ENCODE measurements around the gene CAPN5. TPM values are rescaled to one million over a fixed set of nuclear protein-coding genes. Genes with fewer than 3 reads are reported as not detected.

The CAPN5 gene
- polyA plus RNA-seq, 3 donors from 2014 or later = 1.6 to 18.8 (median 6.1) TPM

DNA sequence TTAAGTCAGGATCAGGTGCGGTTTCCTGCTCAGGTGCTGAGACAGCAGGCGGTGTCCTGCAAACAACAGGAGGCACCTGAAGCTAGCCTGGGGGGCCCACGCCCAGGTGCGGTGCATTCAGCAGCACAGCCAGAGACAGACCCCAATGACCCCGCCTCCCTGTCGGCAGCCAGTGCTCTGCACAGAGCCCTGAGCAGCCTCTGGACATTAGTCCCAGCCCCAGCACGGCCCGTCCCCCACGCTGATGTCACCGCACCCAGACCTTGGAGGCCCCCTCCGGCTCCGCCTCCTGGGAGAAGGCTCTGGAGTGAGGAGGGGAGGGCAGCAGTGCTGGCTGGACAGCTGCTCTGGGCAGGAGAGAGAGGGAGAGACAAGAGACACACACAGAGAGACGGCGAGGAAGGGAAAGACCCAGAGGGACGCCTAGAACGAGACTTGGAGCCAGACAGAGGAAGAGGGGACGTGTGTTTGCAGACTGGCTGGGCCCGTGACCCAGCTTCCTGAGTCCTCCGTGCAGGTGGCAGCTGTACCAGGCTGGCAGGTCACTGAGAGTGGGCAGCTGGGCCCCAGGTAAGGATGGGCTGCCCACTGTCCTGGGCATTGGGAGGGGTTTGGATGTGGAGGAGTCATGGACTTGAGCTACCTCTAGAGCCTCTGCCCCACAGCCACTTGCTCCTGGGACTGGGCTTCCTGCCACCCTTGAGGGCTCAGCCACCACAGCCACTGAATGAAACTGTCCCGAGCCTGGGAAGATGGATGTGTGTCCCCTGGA lies 61.3 kb downstream of the CAPN5 start, which contains the start of gene MYO7A:
MYO7A (plus strand) TSS at position 327 of the 772 bp plus-strand sequence. CDS start 2,389 bp downstream, outside the sequence.
- Mint-ChIP-seq H3K36me3 (peaks cover 0 to 9% (median 3%) of the 10 kb centered on the region in 3 donors), H3K4me1 (peaks cover 5 to 13% of the 10 kb centered on the region in 2 donors), H3K27ac (no peak within 1 kb of the TSS), H3K27me3 (ENCODE audit: low read depth in 3 of 3) (peaks cover 6 to 16% (median 6%) of the 10 kb centered on the region in 3 donors), H3K9me3 (no peaks in the 10 kb centered on the region), H3K4me3 (peak within 1 kb of the TSS in 4 of 5 donors; percentile 23 to 65 (median 46))
- no peak for DNase-seq

DNA sequence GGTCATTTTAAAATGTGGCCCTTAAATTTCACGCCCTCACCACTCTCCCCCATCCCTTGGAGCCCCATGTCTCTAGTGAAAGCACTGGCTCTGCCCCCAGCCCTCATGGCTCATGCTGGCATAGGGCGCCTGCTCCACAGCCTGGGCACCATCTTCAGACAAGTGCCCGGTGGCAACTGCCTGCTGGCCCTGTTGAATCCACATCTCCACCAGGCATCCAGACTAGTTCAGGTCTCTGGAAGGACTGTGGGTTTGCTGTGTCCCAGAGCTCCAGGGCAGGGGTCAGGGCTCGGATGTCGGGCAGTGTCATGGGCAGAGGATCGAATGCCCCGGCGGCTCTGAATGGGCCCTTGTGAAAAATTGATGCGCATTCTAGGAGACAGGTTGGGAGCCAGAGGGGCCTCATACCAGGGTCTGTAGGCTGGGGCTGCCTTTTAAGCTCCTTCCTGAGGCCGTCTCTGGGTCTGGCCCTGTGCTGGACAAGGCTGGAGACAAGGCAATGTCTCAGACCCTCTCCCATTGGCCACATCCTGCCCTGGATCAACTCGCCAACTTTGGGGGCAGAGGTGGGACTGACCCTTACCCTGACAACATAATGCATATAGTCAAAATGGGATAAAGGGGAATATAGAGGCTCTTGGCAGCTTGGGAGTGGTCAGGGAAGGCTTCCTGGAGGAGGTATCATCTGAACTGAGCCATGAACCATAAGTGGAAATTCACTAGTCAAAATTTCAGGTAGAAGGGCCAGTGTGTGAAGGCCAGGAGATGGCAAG lies 62.5 kb downstream of the CAPN5 start:
- H3K4me1 Mint-ChIP-seq = peaks cover 5 to 13% of the 10 kb centered on the region in 2 donors
- no peak for DNase-seq
- H3K9me3 Mint-ChIP-seq = no peaks in the 10 kb centered on the region
- peak overlapping the region in 2 of 6 donors; percentile 7 to 68 for H3K27ac Mint-ChIP-seq
- peaks cover 0 to 3% (median 1%) of the 10 kb centered on the region in 3 donors for H3K36me3 Mint-ChIP-seq
- H3K4me3 Mint-ChIP-seq = peak overlapping the region in 1 of 5 donors; percentile 7
- peaks cover 6 to 14% (median 6%) of the 10 kb centered on the region in 3 donors for H3K27me3 Mint-ChIP-seq (ENCODE audit: low read depth in 3 of 3)

DNA sequence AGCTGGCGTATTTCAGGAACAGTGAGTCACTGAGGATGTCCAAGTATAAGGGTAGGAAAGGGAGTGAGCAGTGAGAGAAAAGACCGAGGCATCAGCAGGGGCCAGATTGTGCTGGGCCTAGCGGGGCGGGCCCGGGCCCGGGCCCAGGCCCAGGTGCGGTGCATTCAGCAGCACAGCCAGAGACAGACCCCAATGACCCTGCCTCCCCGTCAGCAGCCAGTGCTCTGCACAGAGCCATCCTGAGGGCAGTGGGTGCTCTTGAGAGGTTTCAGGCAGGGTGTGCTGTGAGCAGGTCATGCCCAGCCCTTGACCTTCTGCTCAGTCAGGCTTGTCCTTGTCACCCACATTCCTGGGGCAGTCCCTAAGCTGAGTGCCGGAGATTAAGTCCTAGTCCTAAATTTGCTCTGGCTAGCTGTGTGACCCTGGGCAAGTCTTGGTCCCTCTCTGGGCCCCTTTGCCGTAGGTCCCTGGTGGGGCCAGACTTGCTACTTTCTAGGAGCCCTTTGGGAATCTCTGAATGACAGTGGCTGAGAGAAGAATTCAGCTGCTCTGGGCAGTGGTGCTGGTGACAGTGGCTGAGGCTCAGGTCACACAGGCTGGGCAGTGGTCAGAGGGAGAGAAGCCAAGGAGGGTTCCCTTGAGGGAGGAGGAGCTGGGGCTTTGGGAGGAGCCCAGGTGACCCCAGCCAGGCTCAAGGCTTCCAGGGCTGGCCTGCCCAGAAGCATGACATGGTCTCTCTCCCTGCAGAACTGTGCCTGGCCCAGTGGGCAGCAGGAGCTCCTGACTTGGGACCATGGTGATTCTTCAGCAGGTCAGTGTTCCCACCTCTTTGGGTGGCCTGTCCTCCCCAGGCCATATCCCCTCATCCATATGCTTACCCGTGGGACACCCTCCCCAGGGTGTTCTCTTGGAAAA lies 63.3 kb downstream of the CAPN5 start:
- Mint-ChIP-seq H3K27me3 (ENCODE audit: low read depth in 3 of 3) (peaks cover 6 to 14% (median 6%) of the 10 kb centered on the region in 3 donors), H3K27ac (peak overlapping the region in 2 of 6 donors; percentile 7 to 68), H3K9me3 (no peaks in the 10 kb centered on the region), H3K4me3 (no peak overlapping the region), H3K36me3 (no peaks in the 10 kb centered on the region), H3K4me1 (peaks cover 5 to 13% of the 10 kb centered on the region in 2 donors)
- no peak for DNase-seq

DNA sequence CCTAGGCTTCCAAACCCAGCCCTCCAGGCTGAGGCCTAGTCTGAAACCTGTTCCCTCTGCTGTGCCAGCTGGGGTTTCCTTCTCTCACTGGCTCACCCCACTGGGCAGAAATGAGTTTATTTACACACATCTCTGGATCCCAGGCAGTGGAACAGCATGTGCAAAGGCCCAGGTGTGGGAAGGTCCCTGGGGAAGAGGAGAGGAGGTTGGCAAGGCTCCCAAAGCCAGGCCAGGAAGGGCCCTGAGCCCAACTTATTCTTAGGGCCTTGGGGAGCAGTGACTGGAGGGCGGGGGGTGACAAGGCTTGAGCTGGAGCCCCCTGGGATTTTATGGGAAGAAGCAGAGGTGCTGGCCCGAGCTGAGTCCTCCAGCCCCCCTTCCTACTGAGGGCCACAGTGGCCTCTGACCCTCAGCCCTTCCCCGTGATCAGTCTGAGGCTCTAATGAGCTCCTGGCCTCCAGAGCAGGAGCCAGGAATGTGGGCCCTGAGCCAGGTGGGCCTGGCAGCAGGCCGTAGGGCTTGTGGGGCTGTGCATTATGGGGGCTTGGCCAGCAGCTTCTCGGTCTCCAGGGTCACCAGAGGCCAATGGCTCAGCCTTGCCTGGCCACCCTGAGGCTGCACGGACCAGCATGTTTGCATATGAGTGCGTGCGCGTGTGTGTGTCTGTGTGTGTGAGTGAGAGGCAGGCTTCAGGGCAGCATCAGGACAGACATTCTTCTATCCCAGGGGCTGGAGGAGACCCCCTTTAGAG lies 64.2 kb downstream of the CAPN5 start:
- Mint-ChIP-seq H3K4me1 (peaks cover 5 to 13% of the 10 kb centered on the region in 2 donors), H3K9me3 (no peaks in the 10 kb centered on the region), H3K27me3 (ENCODE audit: low read depth in 3 of 3) (peaks cover 6 to 14% (median 6%) of the 10 kb centered on the region in 3 donors), H3K4me3 (no peak overlapping the region), H3K27ac (no peak overlapping the region), H3K36me3 (no peaks in the 10 kb centered on the region)
- no peak for DNase-seq

DNA sequence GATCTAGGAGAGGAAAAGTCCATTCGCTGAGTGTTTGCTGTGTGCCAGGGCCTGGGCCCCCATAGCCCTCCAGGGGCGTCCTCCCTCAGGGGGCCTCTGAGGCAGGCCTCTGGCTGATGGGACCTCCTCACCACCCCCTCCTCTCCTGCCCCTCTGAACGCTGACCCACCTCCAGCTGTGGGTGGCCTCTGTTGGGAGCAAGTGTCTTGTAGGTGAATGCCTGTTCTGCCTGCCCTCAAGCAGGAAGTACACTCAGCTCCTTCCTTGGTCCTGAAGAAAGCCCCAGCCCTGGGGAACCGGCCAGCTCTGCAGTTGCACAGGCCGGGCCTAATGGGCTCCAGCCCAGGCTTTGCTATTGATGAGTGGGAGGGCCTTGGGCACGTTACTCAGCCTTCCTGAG lies 64.8 kb downstream of the CAPN5 start:
- Mint-ChIP-seq H3K4me1 (peaks cover 5 to 9% of the 10 kb centered on the region in 2 donors), H3K9me3 (no peaks in the 10 kb centered on the region), H3K4me3 (no peak overlapping the region), H3K27me3 (ENCODE audit: low read depth in 3 of 3) (peaks cover 6 to 14% (median 7%) of the 10 kb centered on the region in 3 donors), H3K27ac (no peak overlapping the region), H3K36me3 (no peaks in the 10 kb centered on the region)
- no peak for DNase-seq

DNA sequence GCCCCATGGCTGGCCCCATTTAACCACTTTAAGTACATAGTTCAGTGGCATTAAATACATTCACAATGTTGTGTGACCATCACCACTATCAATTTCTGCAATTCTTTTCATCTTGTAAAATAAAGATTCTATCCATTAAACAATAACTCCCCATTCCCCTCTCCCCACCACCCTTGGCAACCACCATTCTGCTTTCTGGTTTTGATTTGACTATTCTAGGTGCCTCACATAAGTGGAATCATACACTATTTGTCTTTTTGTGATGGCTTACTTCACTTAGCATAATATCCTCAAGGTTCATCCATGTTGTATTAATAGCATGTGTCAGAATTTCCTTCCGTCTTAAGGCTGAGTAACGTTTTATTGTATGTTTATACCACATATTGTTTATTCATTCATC lies 68.3 kb downstream of the CAPN5 start:
- no peak for DNase-seq
- Mint-ChIP-seq H3K36me3 (no peaks in the 10 kb centered on the region), H3K4me1 (no peaks in the 10 kb centered on the region), H3K4me3 (no peak overlapping the region), H3K27ac (no peak overlapping the region), H3K9me3 (no peaks in the 10 kb centered on the region), H3K27me3 (ENCODE audit: low read depth in 3 of 3) (peaks cover 6 to 30% (median 10%) of the 10 kb centered on the region in 3 donors)

DNA sequence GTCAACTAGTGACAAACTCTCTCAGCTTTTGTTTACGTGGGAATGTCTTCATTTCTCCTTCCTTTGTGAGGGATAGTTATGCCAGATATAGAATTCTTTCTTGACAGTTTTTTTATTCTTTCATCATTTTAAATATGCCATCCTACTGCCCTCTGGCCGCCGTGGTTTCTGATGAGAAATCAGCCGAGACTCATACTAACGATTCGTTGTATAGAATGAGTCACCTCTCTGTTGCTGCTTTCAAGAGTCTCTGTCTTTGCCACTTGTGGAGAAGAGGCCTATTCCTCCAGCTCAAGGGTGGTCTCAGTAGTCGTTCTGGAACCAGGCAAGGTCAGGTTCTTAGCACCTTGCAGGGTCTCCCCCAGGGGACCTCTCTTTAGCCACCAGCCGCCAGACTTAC lies 69.3 kb downstream of the CAPN5 start:
- Mint-ChIP-seq H3K27ac (no peak overlapping the region), H3K4me3 (no peak overlapping the region), H3K27me3 (ENCODE audit: low read depth in 3 of 3) (peaks cover 5 to 35% (median 14%) of the 10 kb centered on the region in 3 donors), H3K9me3 (no peaks in the 10 kb centered on the region), H3K36me3 (no peaks in the 10 kb centered on the region), H3K4me1 (no peaks in the 10 kb centered on the region)
- DNase-seq = no peak

DNA sequence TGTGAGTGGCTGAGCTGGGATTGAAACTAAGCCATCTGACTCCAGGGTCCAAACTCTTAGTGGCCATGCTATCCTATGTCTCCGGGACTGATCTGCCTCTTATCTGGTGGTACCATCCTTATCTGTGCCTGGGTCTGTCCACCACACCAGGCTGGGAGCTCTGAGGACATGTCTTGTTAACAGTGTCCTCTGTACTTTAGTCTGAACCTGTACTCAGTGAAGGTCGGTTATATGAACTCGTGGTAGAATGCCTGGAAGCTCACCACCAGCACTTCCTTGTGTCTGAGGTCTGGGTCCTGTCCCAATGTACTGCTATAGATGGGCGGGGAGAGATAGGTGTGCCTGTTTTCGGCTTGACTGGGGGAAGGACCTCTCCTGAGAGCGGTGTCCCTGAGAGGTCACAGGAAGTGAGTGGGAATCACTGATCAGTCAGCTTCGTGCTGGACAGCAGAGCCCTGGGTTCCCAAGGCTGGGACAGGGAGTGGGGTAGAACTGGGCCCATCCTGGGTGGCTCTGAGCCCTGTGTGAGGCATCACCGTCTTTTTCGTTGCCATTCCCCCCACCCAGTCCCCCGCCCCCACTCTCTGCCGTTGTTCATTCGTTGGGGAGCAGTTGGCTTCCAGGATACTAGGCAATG lies 70.1 kb downstream of the CAPN5 start:
- H3K9me3 Mint-ChIP-seq = no peaks in the 10 kb centered on the region
- peaks cover 8 to 33% (median 14%) of the 10 kb centered on the region in 3 donors for H3K27me3 Mint-ChIP-seq (ENCODE audit: low read depth in 3 of 3)
- H3K36me3 Mint-ChIP-seq = no peaks in the 10 kb centered on the region
- peaks cover 4 to 5% of the 10 kb centered on the region in 2 donors for H3K4me1 Mint-ChIP-seq
- no peak overlapping the region for H3K27ac Mint-ChIP-seq
- no peak for DNase-seq
- no peak overlapping the region for H3K4me3 Mint-ChIP-seq

DNA sequence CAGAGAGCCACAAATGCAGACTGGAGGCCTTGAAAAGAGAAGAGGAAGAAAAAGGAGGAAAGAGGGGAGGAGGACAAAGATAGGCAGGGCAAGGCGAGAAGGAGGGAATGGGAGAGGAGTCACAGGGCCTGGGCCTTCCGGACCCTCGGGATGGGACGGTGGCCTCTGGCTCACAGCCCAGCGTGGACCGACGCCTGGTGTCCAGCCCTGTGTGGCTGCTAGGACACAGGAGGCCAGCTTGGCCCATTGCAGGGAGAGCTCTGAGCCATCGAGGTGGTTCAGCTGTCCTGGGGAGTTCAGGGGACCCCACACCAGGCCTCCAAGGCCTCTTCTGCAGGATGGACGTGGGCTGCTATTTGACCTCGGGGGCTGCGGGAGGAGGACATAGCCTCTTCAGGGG lies 70.7 kb downstream of the CAPN5 start:
- Mint-ChIP-seq H3K4me1 (peaks cover 10% of the 10 kb centered on the region in 2 donors), H3K36me3 (no peaks in the 10 kb centered on the region), H3K27ac (no peak overlapping the region), H3K4me3 (no peak overlapping the region), H3K9me3 (no peaks in the 10 kb centered on the region), H3K27me3 (ENCODE audit: low read depth in 3 of 3) (peaks cover 10 to 34% (median 17%) of the 10 kb centered on the region in 3 donors)
- DNase-seq = no peak

DNA sequence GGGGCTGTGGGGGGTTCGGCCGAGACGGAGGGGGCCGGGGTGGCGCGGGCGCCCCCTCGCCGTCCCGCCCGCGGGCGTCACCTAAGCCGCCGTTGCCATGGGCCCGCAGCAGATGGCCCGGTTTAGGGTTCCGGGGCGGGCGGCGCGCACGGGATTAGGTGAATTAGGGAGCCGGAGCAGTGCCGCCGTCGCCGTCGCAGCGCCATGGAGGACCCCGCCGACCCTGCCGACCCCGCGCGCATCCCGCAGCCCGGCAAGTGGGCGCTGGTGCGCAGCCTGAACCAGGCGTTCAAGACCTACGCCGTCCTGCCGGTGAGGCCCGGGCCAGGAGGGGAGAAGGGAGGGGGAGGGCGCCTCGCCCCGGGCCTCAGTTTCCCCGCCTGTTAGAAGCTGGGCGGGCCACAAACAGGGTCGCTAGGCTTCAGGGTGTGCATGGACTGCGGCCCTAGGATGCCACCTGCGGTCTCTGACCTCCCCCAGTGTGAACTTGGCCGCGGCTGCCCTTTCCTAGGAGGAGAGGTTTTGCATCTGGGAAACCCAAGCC lies 71.4 kb downstream of the CAPN5 start:
- Mint-ChIP-seq H3K36me3 (no peaks in the 10 kb centered on the region), H3K27me3 (ENCODE audit: low read depth in 3 of 3) (peaks cover 10 to 34% (median 17%) of the 10 kb centered on the region in 3 donors), H3K4me3 (no peak overlapping the region), H3K9me3 (no peaks in the 10 kb centered on the region), H3K4me1 (peaks cover 17 to 18% of the 10 kb centered on the region in 2 donors), H3K27ac (no peak overlapping the region)
- no peak for DNase-seq

DNA sequence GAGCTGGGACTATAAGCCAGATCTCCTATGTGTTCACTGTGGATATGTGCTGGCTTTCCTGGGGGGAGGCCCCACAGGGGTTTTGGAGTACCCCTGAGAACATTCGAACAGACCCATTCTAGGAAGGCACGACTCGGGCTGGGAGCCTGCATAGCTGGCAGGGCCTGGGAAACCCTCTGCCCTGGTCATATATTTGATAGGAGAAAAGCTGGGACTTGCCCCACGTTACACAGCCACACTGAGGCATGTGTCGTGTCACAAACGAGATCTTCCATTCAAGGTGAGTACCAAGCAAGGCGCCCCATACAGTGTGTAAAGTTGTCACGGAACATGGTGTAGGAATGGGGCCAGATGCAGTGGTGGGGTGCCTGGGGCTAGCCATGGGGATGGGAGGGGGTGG lies 72.4 kb downstream of the CAPN5 start:
- Mint-ChIP-seq H3K27ac (no peak overlapping the region), H3K4me1 (peaks cover 18 to 22% of the 10 kb centered on the region in 2 donors), H3K9me3 (no peaks in the 10 kb centered on the region), H3K4me3 (no peak overlapping the region), H3K27me3 (ENCODE audit: low read depth in 3 of 3) (peaks cover 10 to 34% (median 20%) of the 10 kb centered on the region in 3 donors), H3K36me3 (no peaks in the 10 kb centered on the region)
- DNase-seq = no peak

DNA sequence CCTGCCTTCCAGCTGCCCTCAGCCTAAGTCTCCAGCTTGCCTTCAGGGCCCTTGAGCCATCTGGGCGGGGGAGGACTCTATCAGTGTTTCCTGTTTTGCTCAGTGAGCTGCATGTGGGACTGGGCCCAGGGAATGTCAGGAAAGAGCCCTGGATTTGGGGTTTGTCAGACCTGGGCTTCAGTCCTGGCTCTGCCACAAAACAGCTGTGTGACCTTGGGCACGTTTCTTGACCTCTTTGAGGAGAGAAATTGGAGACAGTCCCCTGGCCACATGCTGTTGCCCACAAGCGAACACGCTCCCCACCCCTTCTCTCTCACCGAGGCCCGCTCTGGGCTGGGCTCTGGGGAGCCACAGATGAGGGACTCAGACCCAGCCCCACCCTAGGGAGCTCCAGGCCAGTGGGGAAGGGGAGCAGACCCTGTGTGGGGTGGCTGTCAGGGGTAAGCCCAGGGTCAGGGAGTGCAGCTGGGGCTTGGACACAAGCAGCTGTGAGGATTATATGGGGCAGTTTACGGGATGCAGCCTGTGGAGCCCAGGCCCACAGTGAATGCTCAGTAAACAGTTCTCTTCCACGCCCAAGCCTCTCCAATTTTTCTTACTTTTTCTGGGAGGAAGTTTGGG lies 73.6 kb downstream of the CAPN5 start:
- no peak overlapping the region for H3K27ac Mint-ChIP-seq
- H3K36me3 Mint-ChIP-seq = no peaks in the 10 kb centered on the region
- H3K4me3 Mint-ChIP-seq = no peak overlapping the region
- H3K4me1 Mint-ChIP-seq = peaks cover 18 to 22% of the 10 kb centered on the region in 2 donors
- no peaks in the 10 kb centered on the region for H3K9me3 Mint-ChIP-seq
- no peak for DNase-seq
- peaks cover 10 to 34% (median 20%) of the 10 kb centered on the region in 3 donors for H3K27me3 Mint-ChIP-seq (ENCODE audit: low read depth in 3 of 3)

All from immature natural killer cell (primary cell).